Stimulated activated CD8-positive, alpha-beta memory T cell treated with anti-CD3 and anti-CD28 coated beads, Interleukin-15, amount 100 ng/mL, for 4 hours (primary cell): ENCODE results near the gene CCDC92.
"Not testable (repeated sequence)": the region's sequence is repeated elsewhere in the genome, so short reads cannot be mapped to it uniquely, and the experiment has no call there.

Experiments used
- DNase-seq, 2 donors: peaks; one replicate each; pipeline ENCODE4 v3.0.0-alpha.2; 2020; ENCODE audit warnings: low read depth in 2 of 2

The CCDC92 gene

GRCh38 chr12:123936956-123937706, 35.5 kb downstream of the CCDC92 start:
- no peak for DNase-seq

- no peak for DNase-seq
These were observed 36.2 kb downstream of the CCDC92 start for GRCh38 chr12:123936471-123936870.

GRCh38 chr12:123935956-123936355, 36.7 kb downstream of the CCDC92 start:
- DNase-seq, result no peak

- DNase-seq, result no peak
These were observed 37.8 kb downstream of the CCDC92 start for GRCh38 chr12:123934829-123935228.

GRCh38 chr12:123934016-123934620, 38.5 kb downstream of the CCDC92 start:
- no peak for DNase-seq

- DNase-seq, result no peak
These were observed 39.4 kb downstream of the CCDC92 start for GRCh38 chr12:123933214-123933613.

GRCh38 chr12:123931686-123932321, 40.8 kb downstream of the CCDC92 start:
- DNase-seq, result peak in 1 of 2 donors; percentile 16

GRCh38 chr12:123929946-123930583, 42.6 kb downstream of the CCDC92 start:
- no peak for DNase-seq

- no peak for DNase-seq
These were observed 43.7 kb downstream of the CCDC92 start for GRCh38 chr12:123928897-123929296.

GRCh38 chr12:123928274-123928865, 44.3 kb downstream of the CCDC92 start:
- DNase-seq, result no peak

GRCh38 chr12:123924539-123924938, 48.1 kb downstream of the CCDC92 start:
- no peak for DNase-seq

GRCh38 chr12:123923927-123924326, 48.7 kb downstream of the CCDC92 start:
- DNase-seq, result no peak

- DNase-seq, result no peak
These were observed 49.6 kb downstream of the CCDC92 start for GRCh38 chr12:123923038-123923437.

GRCh38 chr12:123919980-123920360, 52.7 kb downstream of the CCDC92 start:
- no peak for DNase-seq

GRCh38 chr12:123917337-123917850, 55.2 kb downstream of the CCDC92 start:
- DNase-seq, result no peak

- peak; percentile 53 to 69 for DNase-seq
These were observed 55.9 kb downstream of the CCDC92 start for GRCh38 chr12:123916729-123917128.

- DNase-seq, result no peak
These were observed 57.8 kb downstream of the CCDC92 start for GRCh38 chr12:123914726-123915333.

GRCh38 chr12:123912415-123913380, 59.9 kb downstream of the CCDC92 start:
- no peak for DNase-seq

GRCh38 chr12:123911672-123912409, 60.8 kb downstream of the CCDC92 start:
- DNase-seq, result not testable (repeated sequence)
